GM12873 (cell line): ENCODE results near the gene MDFIC.

ENCODE experiments used
- CTCF ChIP-seq: IDR thresholded peaks from 2 replicates; pipeline ENCODE4 v1.5.1; 2012; ENCODE audit warnings: low read depth, mild to moderate bottlenecking, moderate library complexity, low read length, control low read depth; ENCODE audit not compliant: insufficient read depth; ENCODE audit errors: missing control alignments

MDFIC gene

GRCh38 chr7:114917211-114917839 is 4.6 kb upstream of the MDFIC start:
- no peak for TF ChIP-seq CTCF

GRCh38 chr7:114919587-114919986 is 2.3 kb upstream of the MDFIC start:
- no peak for TF ChIP-seq CTCF

GRCh38 chr7:114921631-114922025 is 266 bp upstream of the MDFIC start:
- TF ChIP-seq CTCF, result no peak

GRCh38 chr7:114922652-114923402 is 933 bp downstream of the MDFIC start:
- no peak for TF ChIP-seq CTCF

- no peak for TF ChIP-seq CTCF
Measured at GRCh38 chr7:114923403-114923713, 1.5 kb downstream of the MDFIC start.

GRCh38 chr7:114924038-114924712 is 2.3 kb downstream of the MDFIC start:
- TF ChIP-seq CTCF, result no peak

GRCh38 chr7:114925434-114925833 is 3.5 kb downstream of the MDFIC start:
- no peak for TF ChIP-seq CTCF
